IMR-90 (cell line): Measurements from ENCODE around the gene SGCA. TPM values are rescaled to one million over a fixed set of nuclear protein-coding genes. Genes with fewer than 3 reads are reported as not detected.
A peak's percentile ranks its signal among the peaks of the same experiment; 100 is the strongest.

ENCODE experiments used
- ATAC-seq: fragments of 200-7000 bp; cut with Tn5 transposase; 2 replicates; pipeline ENCODE4 v1.9.1; 2020; ENCODE audit warnings: low read depth, mild to moderate bottlenecking, moderate library complexity
- BruUV-seq: library from RNA; stranded (reverse); fragments of 400-500 nt; replicated peaks from 2 replicates; lab custom pipeline; 2021; lab: Mats Ljungman, UMichigan
- CTCF ChIA-PET: fragments of 300-600 bp; formaldehyde crosslinking; extraction: SDS; loops from one replicate; lab custom pipeline; 2021; ENCODE audit warnings: antibody characterized with exemption; lab: Yijun Ruan, JAX
- POLR2A ChIA-PET: fragments of 300-600 bp; sonication (Branson Sonifier 250); formaldehyde crosslinking; loops from one replicate; lab custom pipeline; 2022; ENCODE audit warnings: antibody characterized with exemption; ENCODE audit not compliant: unreplicated experiment; lab: Charles Lee
- DNase-seq: peaks from one replicate; pipeline ENCODE4 v3.0.0; 2013
- H2AFZ ChIP-seq: replicated peaks from 2 replicates; pipeline ENCODE3; 2013; ENCODE audit warnings: low read length, mild to moderate bottlenecking; ENCODE audit not compliant: poor library complexity
- H2AK5ac ChIP-seq: 2 replicates; pipeline ENCODE4 v1.6.1; 2013; ENCODE audit warnings: low read depth, low read length, inconsistent platforms
- H2AK9ac ChIP-seq: replicated peaks from 2 replicates; pipeline ENCODE3; 2013; ENCODE audit warnings: mild to moderate bottlenecking, low read depth, low read length, moderate library complexity; ENCODE audit not compliant: poor library complexity
- H2BK120ac ChIP-seq: 2 replicates; pipeline ENCODE4 v1.6.1; 2013; ENCODE audit warnings: low read depth, low read length, inconsistent platforms
- H2BK15ac ChIP-seq: 3 replicates; pipeline ENCODE4 v1.6.1; 2013; ENCODE audit warnings: low read depth, low read length, inconsistent platforms
- H2BK20ac ChIP-seq: 2 replicates; pipeline ENCODE4 v1.6.1; 2013; ENCODE audit warnings: low read depth, mild to moderate bottlenecking, inconsistent platforms, low read length, moderate library complexity
- H2BK5ac ChIP-seq: 2 replicates; pipeline ENCODE4 v1.6.1; 2013; ENCODE audit warnings: mild to moderate bottlenecking, low read depth, low read length, inconsistent platforms; ENCODE audit not compliant: poor library complexity, severe bottlenecking
- H3K14ac ChIP-seq: replicated peaks from 2 replicates; pipeline ENCODE4 v1.6.1; 2013; ENCODE audit warnings: low read depth, low read length, inconsistent platforms
- H3K18ac ChIP-seq: 2 replicates; pipeline ENCODE4 v1.6.1; 2013; ENCODE audit warnings: low read depth, low read length, control low read depth
- H3K23ac ChIP-seq: 2 replicates; pipeline ENCODE4 v1.6.1; 2013; ENCODE audit warnings: low read depth, low read length, inconsistent platforms
- H3K27ac ChIP-seq: 2 replicates; pipeline ENCODE4 v1.5.1; 2013; ENCODE audit warnings: mild to moderate bottlenecking, control low read depth, low read length; ENCODE audit not compliant: insufficient read depth
- H3K27me3 ChIP-seq: 2 replicates; pipeline ENCODE4 v1.6.1; 2013; ENCODE audit warnings: low read length; ENCODE audit not compliant: control insufficient read depth, insufficient read depth
- H3K36me3 ChIP-seq: 2 replicates; pipeline ENCODE4 v1.6.1; 2013; ENCODE audit warnings: low read length, mixed read lengths; ENCODE audit not compliant: control insufficient read depth, insufficient read depth
- H3K4ac ChIP-seq: 2 replicates; pipeline ENCODE4 v1.6.1; 2013; ENCODE audit warnings: low read depth, low read length, inconsistent platforms
- H3K4me1 ChIP-seq: 2 replicates; pipeline ENCODE4 v1.6.1; 2013; ENCODE audit warnings: low read length, mixed read lengths; ENCODE audit not compliant: control insufficient read depth, insufficient read depth
- H3K4me2 ChIP-seq: 2 replicates; pipeline ENCODE4 v1.6.1; 2013; ENCODE audit warnings: low read depth, mild to moderate bottlenecking, control low read depth, low read length, moderate library complexity
- H3K4me3 ChIP-seq: 2 replicates; pipeline ENCODE4 v1.5.1; 2013; ENCODE audit warnings: low read depth, mild to moderate bottlenecking, control low read depth, low read length, moderate library complexity; ENCODE audit not compliant: insufficient read depth
- H3K56ac ChIP-seq: 2 replicates; pipeline ENCODE4 v1.6.1; 2013; ENCODE audit warnings: low read length, inconsistent platforms; ENCODE audit not compliant: insufficient read depth; ENCODE audit errors: extremely low read depth
- H3K79me1 ChIP-seq, 2 experiments: 2 replicates each; pipeline ENCODE4 v1.6.1; 2013; ENCODE audit warnings: low read length in 2 of 2, inconsistent platforms in 1 of 2, low read depth in 1 of 2
- H3K9ac ChIP-seq: 2 replicates; pipeline ENCODE4 v1.6.1; 2013; ENCODE audit warnings: low read depth, low read length, control low read depth
- H3K9me1 ChIP-seq: 2 replicates; pipeline ENCODE4 v1.6.1; 2013; ENCODE audit warnings: low read length, inconsistent platforms; ENCODE audit not compliant: insufficient read depth
- H3K9me3 ChIP-seq: 2 replicates; pipeline ENCODE4 v1.6.1; 2013; ENCODE audit warnings: low read length; ENCODE audit not compliant: control insufficient read depth, insufficient read depth
- H4K20me1 ChIP-seq: 2 replicates; pipeline ENCODE4 v1.6.1; 2013; ENCODE audit warnings: low read length, inconsistent platforms; ENCODE audit not compliant: insufficient read depth
- H4K5ac ChIP-seq: 2 replicates; pipeline ENCODE4 v1.6.1; 2013; ENCODE audit warnings: mild to moderate bottlenecking, low read depth, low read length, control low read depth
- H4K8ac ChIP-seq, 2 experiments: 2 replicates each; pipeline ENCODE4 v1.6.1; 2013; ENCODE audit warnings: low read depth in 2 of 2, low read length in 2 of 2, control low read depth in 1 of 2, inconsistent platforms in 1 of 2
- H4K91ac ChIP-seq: 2 replicates; pipeline ENCODE4 v1.6.1; 2013; ENCODE audit warnings: low read depth, low read length, inconsistent platforms; ENCODE audit not compliant: insufficient read depth
- BHLHE40 ChIP-seq: fragments of 150-350 bp; IDR thresholded peaks from 2 replicates; pipeline ENCODE4 v1.6.1; 2016; ENCODE audit warnings: mild to moderate bottlenecking, low read depth, low read length
- CTCF ChIP-seq: conservative IDR thresholded peaks from 2 replicates; pipeline ENCODE4 v1.5.1; 2012; ENCODE audit warnings: mild to moderate bottlenecking, low read depth, low read length, improper control_type of control experiment
- MAFK ChIP-seq: IDR thresholded peaks from 2 replicates; pipeline ENCODE4 v1.6.1; 2012; ENCODE audit warnings: low read depth, low read length, improper control_type of control experiment
- MAZ ChIP-seq: IDR thresholded peaks from 2 replicates; pipeline ENCODE4 v1.6.1; 2012; ENCODE audit warnings: low read depth, mild to moderate bottlenecking, low read length, improper control_type of control experiment, moderate library complexity, borderline replicate concordance
- MXI1 ChIP-seq: IDR thresholded peaks from 2 replicates; pipeline ENCODE4 v1.6.1; 2012; ENCODE audit warnings: low read depth, mild to moderate bottlenecking, low read length, moderate library complexity, borderline replicate concordance
- POLR2A ChIP-seq: IDR thresholded peaks from 2 replicates; pipeline ENCODE4 v1.6.1; 2012; ENCODE audit warnings: mild to moderate bottlenecking, low read depth, low read length
- RAD21 ChIP-seq: IDR thresholded peaks from 2 replicates; pipeline ENCODE4 v1.6.1; 2012; ENCODE audit warnings: low read length, improper control_type of control experiment
- RFX5 ChIP-seq: IDR thresholded peaks from 2 replicates; pipeline ENCODE4 v1.8.0; 2012; ENCODE audit warnings: low read depth, mild to moderate bottlenecking, low read length, moderate library complexity
- SMC3 ChIP-seq: fragments of 150-350 bp; IDR thresholded peaks from 2 replicates; pipeline ENCODE4 v1.6.1; 2016; ENCODE audit warnings: low read depth, mild to moderate bottlenecking, antibody characterized with exemption, low read length, moderate library complexity
- WGBS, 2 experiments: methylation state at CpG; one replicate each; pipeline versions ENCODE4 v1.1.5 to v1.1.7; 2013; ENCODE audit warnings: missing lambda C conversion rate in 2 of 2; ENCODE audit not compliant: insufficient read length in 1 of 2; ENCODE audit errors: extremely low coverage in 2 of 2; 5-methylcytosine and 5-hydroxymethylcytosine counted together
- dilution Hi-C: fragments of 300-500 bp; cut with HindIII; formaldehyde crosslinking; loops from one replicate; pipeline ENCODE4 v1.14.3; 2018; ENCODE audit warnings: low sequenced_read_pairs; ENCODE audit not compliant: unreplicated experiment
- in situ Hi-C: fragments of 300-500 bp; cut with MboI; formaldehyde crosslinking; loops from 3 replicates; pipeline ENCODE4 v1.14.3; 2019; ENCODE audit warnings: low sequenced_read_pairs, inconsistent platforms, mixed read lengths
- intact Hi-C: fragments of 100-400 bp; cut with micrococcal nuclease; formaldehyde crosslinking; loops from 2 replicates; pipeline ENCODE4 v1.10.0; 2022
- polyA plus RNA-seq, 3 experiments: library from polyadenylated mRNA; depleted of rRNA; stranded (reverse); fragments of >200 nt; gene quantifications; 2 replicates each; pipeline ENCODE4 v1.2.3, GENCODE V29; 2012; ENCODE audit warnings: low replicate concordance in 1 of 3
- total RNA-seq: library from RNA; depleted of rRNA; stranded (reverse); fragments of >200 nt; gene quantifications from 2 replicates; pipeline ENCODE4 v1.2.3, GENCODE V29; 2012

Gene SGCA
- total and polyA plus RNA-seq, 2 of the 4 experiments (the other 2 are of a cell fraction) = 0.19 TPM; not detected in 1

- Histone ChIP-seq H3K9me3 (no peaks in the 10 kb centered on the region), H2AK9ac (peak overlapping the region; percentile 61), H3K9me1 (peaks cover 9% of the 10 kb centered on the region; the same call in 1 of the 2 replicates), H4K8ac (peak overlapping the region in 1 of 2 experiments; percentile 61; a peak in 1 of 4 replicates), H3K36me3 (no peaks in the 10 kb centered on the region), H4K91ac (peak overlapping the region; percentile 64), H3K4ac (peak overlapping the region; percentile 73), H2AFZ (peak overlapping the region; percentile 50), H3K4me2 (no peak overlapping the region), H3K79me1 (peaks cover 3 to 10% of the 10 kb centered on the region in 2 experiments; a peak in 2 of 4 replicates), H4K20me1 (no peaks in the 10 kb centered on the region), H3K56ac (no peak overlapping the region; the same call in 1 of the 2 replicates), H2BK5ac (no peak overlapping the region), H4K5ac (no peak overlapping the region), H2AK5ac (peak overlapping the region; percentile 87), H3K27me3 (no peaks in the 10 kb centered on the region), H2BK15ac (peak overlapping the region; percentile 75; the same call in 2 of the 3 replicates), H3K4me1 (peaks cover 8% of the 10 kb centered on the region), H3K14ac (no peak overlapping the region; the same call in 1 of the 2 replicates), H3K18ac (no peak overlapping the region), H3K23ac (no peak overlapping the region; the same call in 1 of the 2 replicates), H2BK20ac (peak overlapping the region; percentile 82; the same call in 1 of the 2 replicates), H3K9ac (no peak overlapping the region), H2BK120ac (peak overlapping the region; percentile 78; the same call in 1 of the 2 replicates), H3K4me3 (no peak overlapping the region), H3K27ac (no peak overlapping the region)
- ATAC-seq = peak; percentile 66
- ChIA-PET CTCF (interaction anchor here (0.6 to 3.0 kb wide), 20 partner anchors 8 to 193 kb away, joined by 3 to 54 read pairs (median 4); partner anchors contain the start of gene TMEM92), POLR2A (interaction anchor here (0.5 to 1.2 kb wide), 2 partner anchors 16 to 108 kb away, joined by 4 to 5 read pairs; no protein-coding TSS in a partner anchor)
- TF ChIP-seq MAZ (peak; percentile 71; the same call in 1 of the 2 replicates), RFX5 (no peak), RAD21 (peak; percentile 92), SMC3 (peak; percentile 94), CTCF (peak; percentile 96), MAFK (no peak), POLR2A (peak; percentile 59), MXI1 (no peak), BHLHE40 (no peak)
- intact Hi-C loops (loop anchor here (1.0 kb wide), 3 partner anchors 31 to 128 kb away; no protein-coding TSS in a partner anchor), in situ Hi-C loops (no loop called here), dilution Hi-C loops (no loop called here)
- 46% methylated on average over 9 of the region's 14 CpGs; no CpG with 5 or more reads in 1 of the 2 experiments for WGBS, 2 experiments
- no TSS peak for BruUV-seq
- DNase-seq = peak; percentile 74
These were observed 3.4 kb downstream of the SGCA start for GRCh38 chr17:50169121-50169764.
